Measurements from ENCODE around the gene FGD5.

FGD5 gene

GRCh38 chr3:14858105-14858504 lies 39.3 kb downstream of the FGD5 start:
- H3K27ac ChIP-seq (replicated peaks; ENCODE audit: low read length): no peak overlapping the region
- H4K8ac ChIP-seq (ENCODE audit: low read depth, low read length): no peak overlapping the region
- no peak for DNase-seq (ENCODE audit: low spot score)
- no peak overlapping the region for H2BK15ac ChIP-seq (ENCODE audit: low read length)
- no peak overlapping the region for H4K91ac ChIP-seq (ENCODE audit: low read depth, low read length, poor library complexity)
- H3K4ac ChIP-seq (ENCODE audit: low read length): no peak overlapping the region
- no peak overlapping the region for H2BK120ac ChIP-seq (ENCODE audit: low read depth, low read length)
- WGBS, 2 donors (ENCODE audit: extremely low coverage in 2 of 2, insufficient read length in 2 of 2, insufficient replicate concordance in 1 of 2): no CpG with 5 or more reads among the region's 1 CpG
- H3K9ac ChIP-seq (ENCODE audit: low read depth, low read length, poor library complexity): no peak overlapping the region
- H3K23ac ChIP-seq (ENCODE audit: low read depth, low read length, poor library complexity): no peak overlapping the region
- no peak overlapping the region for H3K14ac ChIP-seq (ENCODE audit: low read length)
- no peaks in the 10 kb centered on the region for H3K36me3 ChIP-seq (replicated peaks in 1 of 2; ENCODE audit: control insufficient read depth in 2 of 2, insufficient read depth in 2 of 2, low read length in 2 of 2)
- H2AK5ac ChIP-seq (ENCODE audit: low read depth, low read length): no peak overlapping the region
- H2BK5ac ChIP-seq (ENCODE audit: low read length): no peak overlapping the region
- no peak overlapping the region for H3K18ac ChIP-seq (ENCODE audit: low read length)
- H3K27me3 ChIP-seq (ENCODE audit: control insufficient read depth in 3 of 3, insufficient read depth in 3 of 3, low read depth in 1 of 3, low read length in 3 of 3): peaks cover 0 to 23% (median 0%) of the 10 kb centered on the region in 3 experiments
- H3K4me3 ChIP-seq (ENCODE audit: low read length in 2 of 2): no peak overlapping the region
- no peak overlapping the region for H2BK12ac ChIP-seq (ENCODE audit: low read length)
- no peaks in the 10 kb centered on the region for H3K4me1 ChIP-seq (ENCODE audit: control insufficient read depth in 2 of 2, insufficient read depth in 1 of 2, low read depth in 1 of 2, low read length in 2 of 2)
- H2AFZ ChIP-seq (ENCODE audit: low read length): no peak overlapping the region
- no peaks in the 10 kb centered on the region for H3K9me3 ChIP-seq (replicated peaks in 1 of 2; ENCODE audit: control insufficient read depth in 2 of 2, insufficient read depth in 1 of 2, low read depth in 1 of 2, low read length in 2 of 2)
- no peaks in the 10 kb centered on the region for H3K79me1 ChIP-seq (ENCODE audit: low read depth, low read length)
- no peak overlapping the region for H3K4me2 ChIP-seq (ENCODE audit: insufficient read depth, low read length, poor library complexity, severe bottlenecking)

DNA sequence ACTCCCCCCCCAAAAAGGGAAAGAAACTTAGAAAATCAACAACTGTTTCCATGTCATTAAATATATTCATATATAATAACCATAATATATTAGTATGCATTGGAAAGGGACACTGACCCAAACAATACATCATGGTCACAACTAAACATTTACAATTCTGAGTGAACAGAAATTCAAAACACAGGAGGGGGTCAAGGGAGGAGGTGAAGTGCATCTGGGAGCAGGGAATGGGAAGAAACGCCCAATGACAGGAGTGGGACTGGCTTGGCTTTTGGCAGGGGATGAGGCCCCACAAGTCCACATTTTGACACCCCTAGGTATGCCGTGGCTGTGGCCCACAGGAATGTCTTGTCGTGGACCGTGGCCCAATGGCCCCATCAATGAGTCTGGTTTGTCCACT lies 41.1 kb downstream of the FGD5 start:
- H3K9ac ChIP-seq (ENCODE audit: low read depth, low read length, poor library complexity): no peak overlapping the region
- no peak overlapping the region for H2BK5ac ChIP-seq (ENCODE audit: low read length)
- no peak overlapping the region for H3K18ac ChIP-seq (ENCODE audit: low read length)
- H4K91ac ChIP-seq (ENCODE audit: low read depth, low read length, poor library complexity): no peak overlapping the region
- no peak for DNase-seq (ENCODE audit: low spot score)
- H3K4me3 ChIP-seq (ENCODE audit: low read length in 2 of 2): no peak overlapping the region
- no peaks in the 10 kb centered on the region for H3K79me1 ChIP-seq (ENCODE audit: low read depth, low read length)
- H3K4me2 ChIP-seq (ENCODE audit: insufficient read depth, low read length, poor library complexity, severe bottlenecking): no peak overlapping the region
- no peak overlapping the region for H3K27ac ChIP-seq (replicated peaks; ENCODE audit: low read length)
- no peak overlapping the region for H2BK15ac ChIP-seq (ENCODE audit: low read length)
- H2BK120ac ChIP-seq (ENCODE audit: low read depth, low read length): no peak overlapping the region
- H2BK12ac ChIP-seq (ENCODE audit: low read length): no peak overlapping the region
- H3K4me1 ChIP-seq (ENCODE audit: control insufficient read depth in 2 of 2, insufficient read depth in 1 of 2, low read depth in 1 of 2, low read length in 2 of 2): peaks cover 0 to 3% of the 10 kb centered on the region in 2 donors
- peaks cover 0 to 32% (median 0%) of the 10 kb centered on the region in 3 experiments for H3K27me3 ChIP-seq (ENCODE audit: control insufficient read depth in 3 of 3, insufficient read depth in 3 of 3, low read depth in 1 of 3, low read length in 3 of 3)
- no peak overlapping the region for H2AFZ ChIP-seq (ENCODE audit: low read length)
- H4K8ac ChIP-seq (ENCODE audit: low read depth, low read length): no peak overlapping the region
- no peak overlapping the region for H2AK5ac ChIP-seq (ENCODE audit: low read depth, low read length)
- H3K23ac ChIP-seq (ENCODE audit: low read depth, low read length, poor library complexity): peak overlapping the region; percentile 15
- no peak overlapping the region for H3K14ac ChIP-seq (ENCODE audit: low read length)
- no peak overlapping the region for H3K4ac ChIP-seq (ENCODE audit: low read length)
- H3K36me3 ChIP-seq (replicated peaks in 1 of 2; ENCODE audit: control insufficient read depth in 2 of 2, insufficient read depth in 2 of 2, low read length in 2 of 2): no peaks in the 10 kb centered on the region
- WGBS, 2 donors (ENCODE audit: extremely low coverage in 2 of 2, insufficient read length in 2 of 2, insufficient replicate concordance in 1 of 2): no CpG with 5 or more reads among the region's 4 CpGs
- H3K9me3 ChIP-seq (replicated peaks in 1 of 2; ENCODE audit: control insufficient read depth in 2 of 2, insufficient read depth in 1 of 2, low read depth in 1 of 2, low read length in 2 of 2): no peaks in the 10 kb centered on the region

DNA sequence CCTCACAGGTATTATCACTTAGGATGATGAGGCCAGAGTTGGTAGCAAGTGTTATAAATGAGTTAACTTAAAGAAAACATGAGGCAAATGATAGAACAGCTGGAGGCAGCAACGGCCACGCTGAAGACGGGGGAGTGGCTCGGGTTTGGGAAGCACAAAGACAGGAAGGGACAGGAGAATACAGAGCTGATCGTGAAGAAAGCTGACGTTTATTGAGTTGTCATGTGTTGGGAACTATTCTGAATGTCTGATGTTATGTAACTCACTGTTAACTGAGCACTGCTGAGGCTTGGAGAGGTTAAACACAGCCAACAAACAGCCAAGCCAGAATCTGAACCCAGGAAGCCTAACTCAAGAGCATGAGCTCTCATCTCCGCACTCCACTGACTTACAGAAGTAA lies 42.3 kb downstream of the FGD5 start:
- H3K9me3 ChIP-seq (replicated peaks in 1 of 2; ENCODE audit: control insufficient read depth in 2 of 2, insufficient read depth in 1 of 2, low read depth in 1 of 2, low read length in 2 of 2): no peaks in the 10 kb centered on the region
- no peak overlapping the region for H4K91ac ChIP-seq (ENCODE audit: low read depth, low read length, poor library complexity)
- H3K4me1 ChIP-seq (ENCODE audit: control insufficient read depth in 2 of 2, insufficient read depth in 1 of 2, low read depth in 1 of 2, low read length in 2 of 2): peaks cover 0 to 3% of the 10 kb centered on the region in 2 donors
- no peak overlapping the region for H3K27ac ChIP-seq (replicated peaks; ENCODE audit: low read length)
- H3K23ac ChIP-seq (ENCODE audit: low read depth, low read length, poor library complexity): no peak overlapping the region
- WGBS, 2 donors (ENCODE audit: extremely low coverage in 2 of 2, insufficient read length in 2 of 2, insufficient replicate concordance in 1 of 2): no CpG with 5 or more reads among the region's 7 CpGs
- H3K79me1 ChIP-seq (ENCODE audit: low read depth, low read length): no peaks in the 10 kb centered on the region
- no peak overlapping the region for H3K4me3 ChIP-seq (ENCODE audit: low read length in 2 of 2)
- no peak overlapping the region for H2BK15ac ChIP-seq (ENCODE audit: low read length)
- no peak for DNase-seq (ENCODE audit: low spot score)
- H2AK5ac ChIP-seq (ENCODE audit: low read depth, low read length): no peak overlapping the region
- no peak overlapping the region for H3K4me2 ChIP-seq (ENCODE audit: insufficient read depth, low read length, poor library complexity, severe bottlenecking)
- no peak overlapping the region for H2BK5ac ChIP-seq (ENCODE audit: low read length)
- peaks cover 0 to 32% (median 0%) of the 10 kb centered on the region in 3 experiments for H3K27me3 ChIP-seq (ENCODE audit: control insufficient read depth in 3 of 3, insufficient read depth in 3 of 3, low read depth in 1 of 3, low read length in 3 of 3)
- no peak overlapping the region for H3K4ac ChIP-seq (ENCODE audit: low read length)
- H3K14ac ChIP-seq (ENCODE audit: low read length): no peak overlapping the region
- no peak overlapping the region for H2BK12ac ChIP-seq (ENCODE audit: low read length)
- H3K18ac ChIP-seq (ENCODE audit: low read length): peak overlapping the region; percentile 58
- H2BK120ac ChIP-seq (ENCODE audit: low read depth, low read length): no peak overlapping the region
- no peaks in the 10 kb centered on the region for H3K36me3 ChIP-seq (replicated peaks in 1 of 2; ENCODE audit: control insufficient read depth in 2 of 2, insufficient read depth in 2 of 2, low read length in 2 of 2)
- H4K8ac ChIP-seq (ENCODE audit: low read depth, low read length): no peak overlapping the region
- no peak overlapping the region for H2AFZ ChIP-seq (ENCODE audit: low read length)
- H3K9ac ChIP-seq (ENCODE audit: low read depth, low read length, poor library complexity): no peak overlapping the region

DNA sequence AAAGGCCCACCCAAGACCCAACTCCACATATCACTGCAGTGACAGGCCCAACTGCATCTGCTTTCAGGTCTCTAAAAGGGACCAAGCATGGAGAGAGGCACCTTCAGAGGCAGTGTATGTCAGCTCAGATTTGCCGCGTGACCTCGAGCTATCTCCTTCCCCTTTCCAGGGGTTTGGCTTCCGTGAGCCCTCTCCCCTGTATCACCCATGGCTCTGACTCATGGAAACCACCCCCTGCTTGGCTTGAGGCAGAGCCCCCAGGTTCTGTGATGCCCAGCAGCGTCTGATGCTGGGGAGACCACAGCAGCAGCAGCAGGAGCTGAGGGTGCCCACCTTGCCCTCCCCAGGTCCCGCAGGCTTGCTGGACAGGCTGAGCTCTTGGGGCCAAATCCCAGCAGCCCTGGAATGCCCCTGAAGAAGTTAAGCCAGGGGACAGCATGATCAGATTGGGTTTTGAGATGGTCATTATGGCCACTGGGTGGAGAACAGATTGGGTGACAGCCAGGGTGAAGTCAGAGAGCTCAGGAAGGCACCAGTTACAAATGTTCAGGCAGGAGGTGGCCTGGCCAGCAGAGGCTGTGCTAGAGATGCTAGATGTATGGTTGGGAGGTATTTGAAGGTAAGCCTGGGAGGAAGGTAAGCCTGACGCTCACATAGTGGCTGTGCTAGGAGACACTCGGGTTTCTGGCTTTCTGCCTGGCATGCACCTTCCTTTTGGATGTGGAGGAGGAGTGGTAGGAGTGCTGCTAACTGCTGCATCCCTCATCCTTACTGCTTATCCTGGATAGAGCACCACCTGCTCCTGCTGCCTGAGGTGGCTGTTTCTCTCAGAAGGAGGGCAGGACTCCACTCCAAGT lies 42.9 kb downstream of the FGD5 start:
- H3K4me1 ChIP-seq (ENCODE audit: control insufficient read depth in 2 of 2, insufficient read depth in 1 of 2, low read depth in 1 of 2, low read length in 2 of 2): peaks cover 0 to 3% of the 10 kb centered on the region in 2 donors
- H3K4ac ChIP-seq (ENCODE audit: low read length): no peak overlapping the region
- H2BK15ac ChIP-seq (ENCODE audit: low read length): no peak overlapping the region
- H2BK120ac ChIP-seq (ENCODE audit: low read depth, low read length): no peak overlapping the region
- H3K27me3 ChIP-seq (ENCODE audit: control insufficient read depth in 3 of 3, insufficient read depth in 3 of 3, low read depth in 1 of 3, low read length in 3 of 3): peaks cover 0 to 32% (median 0%) of the 10 kb centered on the region in 3 experiments
- H3K36me3 ChIP-seq (replicated peaks in 1 of 2; ENCODE audit: control insufficient read depth in 2 of 2, insufficient read depth in 2 of 2, low read length in 2 of 2): no peaks in the 10 kb centered on the region
- H2BK5ac ChIP-seq (ENCODE audit: low read length): no peak overlapping the region
- no peak overlapping the region for H3K4me3 ChIP-seq (ENCODE audit: low read length in 2 of 2)
- no peak for DNase-seq (ENCODE audit: low spot score)
- H3K14ac ChIP-seq (ENCODE audit: low read length): no peak overlapping the region
- no peak overlapping the region for H3K4me2 ChIP-seq (ENCODE audit: insufficient read depth, low read length, poor library complexity, severe bottlenecking)
- H3K27ac ChIP-seq (replicated peaks; ENCODE audit: low read length): no peak overlapping the region
- H4K8ac ChIP-seq (ENCODE audit: low read depth, low read length): no peak overlapping the region
- H3K9me3 ChIP-seq (replicated peaks in 1 of 2; ENCODE audit: control insufficient read depth in 2 of 2, insufficient read depth in 1 of 2, low read depth in 1 of 2, low read length in 2 of 2): no peaks in the 10 kb centered on the region
- no peak overlapping the region for H2BK12ac ChIP-seq (ENCODE audit: low read length)
- H2AK5ac ChIP-seq (ENCODE audit: low read depth, low read length): no peak overlapping the region
- WGBS, 2 donors (ENCODE audit: extremely low coverage in 2 of 2, insufficient read length in 2 of 2, insufficient replicate concordance in 1 of 2): no CpG with 5 or more reads among the region's 8 CpGs
- no peak overlapping the region for H3K23ac ChIP-seq (ENCODE audit: low read depth, low read length, poor library complexity)
- no peak overlapping the region for H2AFZ ChIP-seq (ENCODE audit: low read length)
- no peak overlapping the region for H3K9ac ChIP-seq (ENCODE audit: low read depth, low read length, poor library complexity)
- no peak overlapping the region for H4K91ac ChIP-seq (ENCODE audit: low read depth, low read length, poor library complexity)
- no peaks in the 10 kb centered on the region for H3K79me1 ChIP-seq (ENCODE audit: low read depth, low read length)
- peak overlapping the region; percentile 58 for H3K18ac ChIP-seq (ENCODE audit: low read length)

Measured in neuronal stem cell (in vitro differentiated cells).